SH-SY5Y (cell line): ENCODE measurements around the gene KIF5C.

Source experiments
- GATA2 ChIP-seq: IDR thresholded peaks from 2 replicates; pipeline ENCODE4 v1.6.1; 2011; ENCODE audit warnings: mild to moderate bottlenecking, low read depth, low read length
- GATA3 ChIP-seq: IDR thresholded peaks from 2 replicates; pipeline ENCODE4 v1.6.1; 2011; ENCODE audit warnings: low read depth, mild to moderate bottlenecking, low read length, moderate library complexity

DNA sequence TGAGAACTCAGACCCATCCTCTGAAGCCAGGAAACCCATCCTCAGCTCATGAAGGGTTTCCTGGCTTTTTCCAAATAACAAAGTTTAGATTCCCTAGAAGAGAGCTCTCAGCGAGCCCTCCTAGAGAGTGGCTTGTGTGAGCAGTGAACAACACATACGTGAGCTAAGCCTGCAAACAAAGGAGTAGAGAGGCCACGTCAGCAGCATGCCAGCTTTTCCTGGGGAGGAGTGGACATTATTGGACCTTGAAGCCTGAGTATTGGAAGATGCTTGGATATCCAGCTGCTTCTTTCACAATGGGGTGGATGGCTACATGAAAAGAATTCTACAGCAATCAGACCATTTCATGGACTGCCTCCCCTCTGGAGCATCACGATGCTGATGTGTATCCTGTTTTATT, 21.1 kb downstream of the KIF5C start:
- TF ChIP-seq GATA2: no peak
- TF ChIP-seq GATA3: no peak
